GM12878 (cell line): Measurements from ENCODE around the gene THADA. TPM values are rescaled to one million over a fixed set of nuclear protein-coding genes. Genes with fewer than 3 reads are reported as not detected.

Experiments used
- ATAC-seq: fragments of 200-7000 bp; cut with Tn5 transposase; 3 replicates; pipeline ENCODE4 v1.9.1; 2020; ENCODE audit warnings: mild to moderate bottlenecking, moderate library complexity
- BruUV-seq: library from RNA; stranded (reverse); fragments of 400-500 nt; replicated peaks from 2 replicates; lab custom pipeline; 2021; lab: Mats Ljungman, UMichigan
- CTCF ChIA-PET: fragments of 300-600 bp; sonication (Branson Sonifier 250); formaldehyde crosslinking; extraction: SDS; loops from one replicate; lab custom pipeline; 2021; ENCODE audit warnings: inconsistent platforms; lab: Yijun Ruan, JAX
- POLR2A ChIA-PET: fragments of 350-600 bp; formaldehyde crosslinking; extraction: SDS; loops from one replicate; lab custom pipeline; 2021; ENCODE audit warnings: inconsistent platforms; lab: Charles Lee
- RAD21 ChIA-PET: fragments of 300-600 bp; sonication (Branson Sonifier 250); formaldehyde crosslinking; loops from one replicate; lab custom pipeline; 2023; ENCODE audit warnings: antibody characterized with exemption; ENCODE audit not compliant: unreplicated experiment; lab: Charles Lee
- SMC1A ChIA-PET: fragments of 300-600 bp; sonication (Branson Sonifier 250); formaldehyde crosslinking; loops from one replicate; lab custom pipeline; 2023; ENCODE audit not compliant: unreplicated experiment, uncharacterized antibody; lab: Charles Lee
- DNase-seq: peaks from one replicate; pipeline ENCODE4 v3.0.0-alpha.2; 2011; ENCODE audit warnings: low read depth, low spot score
- FAIRE-seq: peaks from 3 replicates; lab custom pipeline; 2011; peaks lifted over from hg19 to GRCh38; lab: Jason Lieb, UNC
- H2AFZ ChIP-seq: 2 replicates; pipeline ENCODE4 v1.6.0; 2011; ENCODE audit warnings: low read depth, low read length, control low read depth; ENCODE audit not compliant: control insufficient read depth
- H3K27ac ChIP-seq: 2 replicates; pipeline ENCODE4 v1.5.1; 2011; ENCODE audit warnings: control low read depth; ENCODE audit not compliant: control insufficient read depth, insufficient read depth
- H3K27me3 ChIP-seq, 2 experiments: replicated peaks in 1 of 2; 2 replicates each; pipeline versions ENCODE4 v1.6.0 to v1.6.1; 2011; ENCODE audit warnings: low read length in 1 of 2; ENCODE audit not compliant: control insufficient read depth in 2 of 2, insufficient read depth in 2 of 2
- H3K36me3 ChIP-seq, 2 experiments: 2 replicates each; pipeline ENCODE4 v1.5.1; 2011; ENCODE audit warnings: low read length in 1 of 2; ENCODE audit not compliant: control insufficient read depth in 2 of 2, insufficient read depth in 2 of 2
- H3K4me1 ChIP-seq: 2 replicates; pipeline ENCODE4 v1.6.1; 2011; ENCODE audit warnings: mild to moderate bottlenecking, low read length, moderate library complexity, mixed read lengths; ENCODE audit not compliant: control insufficient read depth, insufficient read depth
- H3K4me2 ChIP-seq: 2 replicates; pipeline ENCODE4 v1.6.0; 2011; ENCODE audit warnings: control low read depth; ENCODE audit not compliant: control insufficient read depth, insufficient read depth
- H3K4me3 ChIP-seq: fragments of 200-600 bp; sonication (generic); 2 replicates; pipeline ENCODE4 v1.5.1; 2016
- H3K79me2 ChIP-seq: 2 replicates; pipeline ENCODE4 v1.6.0; 2011; ENCODE audit warnings: low read length; ENCODE audit not compliant: control insufficient read depth, insufficient read depth
- H3K9ac ChIP-seq: 2 replicates; pipeline ENCODE4 v1.8.0; 2011; ENCODE audit warnings: low read length, control low read depth, mixed read lengths; ENCODE audit not compliant: control insufficient read depth, insufficient read depth
- H3K9me3 ChIP-seq: replicated peaks from 3 replicates; pipeline ENCODE4 v1.5.1; 2011; ENCODE audit warnings: mild to moderate bottlenecking, low read length; ENCODE audit not compliant: control insufficient read depth, insufficient read depth
- H4K20me1 ChIP-seq: 2 replicates; pipeline ENCODE4 v1.6.0; 2011; ENCODE audit not compliant: control insufficient read depth, insufficient read depth
- BACH1 ChIP-seq: fragments of 450-650 bp; IDR thresholded peaks from 2 replicates; pipeline ENCODE4 v1.6.1; 2017; ENCODE audit warnings: mild to moderate bottlenecking, borderline replicate concordance
- CHD4 ChIP-seq: fragments of 200-600 bp; sonication (generic); IDR thresholded peaks from 2 replicates; pipeline ENCODE4 v1.6.1; 2016; ENCODE audit warnings: mild to moderate bottlenecking
- ELK1 ChIP-seq: IDR thresholded peaks from 2 replicates; pipeline ENCODE4 v1.6.1; 2012; ENCODE audit warnings: low read depth, low read length, improper control_type of control experiment
- FOXK2 ChIP-seq: fragments of 450-650 bp; IDR thresholded peaks from 2 replicates; pipeline ENCODE4 v1.6.1; 2017; ENCODE audit warnings: mild to moderate bottlenecking, moderate library complexity
- HDAC2 ChIP-seq: fragments of 200-600 bp; sonication (generic); IDR thresholded peaks from 2 replicates; pipeline ENCODE4 v1.6.1; 2017
- KAT2A ChIP-seq: conservative IDR thresholded peaks from 2 replicates; pipeline ENCODE4 v1.6.1; 2011; ENCODE audit warnings: low read depth, low read length; ENCODE audit not compliant: control insufficient read depth
- MAX ChIP-seq: IDR thresholded peaks from 2 replicates; pipeline ENCODE4 v1.6.1; 2012; ENCODE audit warnings: low read depth, low read length, improper control_type of control experiment
- MYC ChIP-seq: IDR thresholded peaks from 2 replicates; pipeline ENCODE4 v1.6.1; 2011; ENCODE audit warnings: mild to moderate bottlenecking, low read length, moderate library complexity, inconsistent platforms; ENCODE audit not compliant: insufficient read depth, insufficient replicate concordance, insufficient read length, severe bottlenecking
- RBBP5 ChIP-seq: fragments of 200-600 bp; sonication (generic); conservative IDR thresholded peaks from 2 replicates; pipeline ENCODE4 v1.6.1; 2016
- SMARCA5 ChIP-seq: fragments of 450-650 bp; IDR thresholded peaks from 2 replicates; pipeline ENCODE4 v1.6.1; 2017; ENCODE audit warnings: mild to moderate bottlenecking
- SREBF1 ChIP-seq: IDR thresholded peaks from 2 replicates; pipeline ENCODE4 v1.6.1; 2012; ENCODE audit warnings: mild to moderate bottlenecking, low read length
- ZNF24 ChIP-seq: fragments of 450-650 bp; IDR thresholded peaks from 2 replicates; pipeline ENCODE4 v1.6.1; 2017; ENCODE audit warnings: antibody characterized with exemption, mild to moderate bottlenecking
- ZNF274 ChIP-seq: IDR thresholded peaks from one replicate; pipeline ENCODE4 v1.8.0; 2011; ENCODE audit not compliant: insufficient read length, insufficient read depth
- WGBS: methylation state at CpG from one replicate; pipeline ENCODE4 v1.1.6; 2016; ENCODE audit warnings: low lambda C conversion rate; ENCODE audit not compliant: insufficient replicate concordance, insufficient coverage; ENCODE audit errors: missing lambda C conversion rate; 5-methylcytosine and 5-hydroxymethylcytosine counted together
- in situ Hi-C: fragments of 300-500 bp; cut with MboI; formaldehyde crosslinking; loops from 9 replicates; pipeline ENCODE4 v1.14.3; 2018; ENCODE audit warnings: mixed read lengths
- intact Hi-C: fragments of 100-400 bp; cut with micrococcal nuclease; formaldehyde crosslinking; loops from one replicate; pipeline ENCODE4 v1.14.2; 2022; ENCODE audit not compliant: unreplicated experiment
- polyA plus RNA-seq, 11 experiments: library from polyadenylated mRNA; depleted of rRNA in 4 of 11; unstranded in 6 of 11; stranded (reverse) in 5 of 11; fragments of >200 nt; fragmentation: Nextera tagmentation in 4 of 11; fragmentation: Illumina TruSeq in 1 of 11; extraction: Ambion mirVana in 4 of 11; extraction: Trizol in 1 of 11; gene quantifications; 1 replicate in 1 of 11; 2 replicates in 10 of 11; pipeline versions ENCODE4 v1.2.1 to v1.2.3, GENCODE V29; 2011 to 2016; ENCODE audit warnings: inconsistent platforms in 2 of 11, missing spikeins in 2 of 11, low read depth in 1 of 11
- total RNA-seq, 4 experiments: library from RNA; depleted of rRNA in 3 of 4; stranded (reverse); fragments of >200 nt in 3 of 4; fragmentation: Illumina TruSeq in 1 of 4; extraction: Trizol in 1 of 4; gene quantifications; 2 replicates each; pipeline versions ENCODE4 v1.2.1 to v1.2.3, GENCODE V29; 2013 to 2021
- TF ChIP-seq, protein P1 (sequence below): fragments of 450-650 bp; IDR thresholded peaks from 2 replicates; pipeline ENCODE4 v1.6.1; 2017; ENCODE audit warnings: mild to moderate bottlenecking, moderate library complexity
- TF ChIP-seq, protein P2 (sequence below): fragments of 150-350 bp; IDR thresholded peaks from 2 replicates; pipeline ENCODE4 v1.6.1; 2016; ENCODE audit warnings: low read depth, low read length

THADA gene
- total and polyA plus RNA-seq, 10 of the 15 experiments (the other 5 are each of a cell fraction or from before 2014, with no cell fraction given): 14.6 to 33.2 (median 23.2) TPM

DNA sequence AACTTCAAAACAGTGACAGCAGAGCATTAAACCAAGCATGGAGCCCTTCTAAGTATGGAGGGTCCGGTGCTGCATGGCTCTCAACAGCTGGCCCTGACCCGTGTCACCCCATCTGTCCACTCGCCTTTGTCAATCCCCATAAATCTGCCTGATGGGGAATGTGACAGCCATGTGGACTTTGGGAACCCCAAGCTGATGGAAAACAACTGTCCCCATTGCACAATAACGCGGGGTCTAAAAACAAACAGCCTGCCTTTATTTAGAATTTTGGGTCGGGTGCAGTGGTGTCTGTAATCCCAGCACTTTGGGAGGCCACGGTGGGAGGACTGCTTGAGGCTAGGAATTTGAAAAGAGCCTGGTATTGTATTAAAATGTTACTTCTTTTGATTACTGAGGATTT lies 17.1 kb upstream of the THADA start:
- ChIA-PET CTCF (interaction anchor here (0.6 to 1.7 kb wide), 5 partner anchors 19 to 785 kb away, joined by 3 to 5 read pairs (median 4); no protein-coding TSS in a partner anchor), POLR2A (no interaction called here), RAD21 (no interaction called here), SMC1A (interaction anchor here (1.8 kb wide), 1 partner anchor 782 kb away, joined by 4 read pairs; no protein-coding TSS in a partner anchor)
- Histone ChIP-seq H3K4me2 (no peak overlapping the region), H3K27me3 (no peaks in the 10 kb centered on the region; a peak in 1 of 4 replicates), H3K9me3 (no peaks in the 10 kb centered on the region), H4K20me1 (no peaks in the 10 kb centered on the region), H3K79me2 (no peaks in the 10 kb centered on the region), H3K4me1 (no peaks in the 10 kb centered on the region), H3K4me3 (no peak overlapping the region), H2AFZ (no peak overlapping the region), H3K36me3 (no peaks in the 10 kb centered on the region), H3K9ac (no peak overlapping the region), H3K27ac (no peak overlapping the region)
- in situ Hi-C loops: loop anchor here (5.0 kb wide), 1 partner anchor 786 kb away; no protein-coding TSS in a partner anchor
- DNase-seq (no peak), FAIRE-seq (no peak), ATAC-seq (no peak)
- 80% methylated on average over 7 of the region's 7 CpGs for WGBS
- TF ChIP-seq ZNF274 (no peak), ZNF24 (no peak), ELK1 (no peak), KAT2A (no peak), BACH1 (no peak), RBBP5 (no peak), MAX (no peak), CHD4 (no peak), MYC (no peak), HDAC2 (no peak), SMARCA5 (no peak), SREBF1 (no peak), FOXK2 (no peak)
- TF ChIP-seq, protein P1, sequence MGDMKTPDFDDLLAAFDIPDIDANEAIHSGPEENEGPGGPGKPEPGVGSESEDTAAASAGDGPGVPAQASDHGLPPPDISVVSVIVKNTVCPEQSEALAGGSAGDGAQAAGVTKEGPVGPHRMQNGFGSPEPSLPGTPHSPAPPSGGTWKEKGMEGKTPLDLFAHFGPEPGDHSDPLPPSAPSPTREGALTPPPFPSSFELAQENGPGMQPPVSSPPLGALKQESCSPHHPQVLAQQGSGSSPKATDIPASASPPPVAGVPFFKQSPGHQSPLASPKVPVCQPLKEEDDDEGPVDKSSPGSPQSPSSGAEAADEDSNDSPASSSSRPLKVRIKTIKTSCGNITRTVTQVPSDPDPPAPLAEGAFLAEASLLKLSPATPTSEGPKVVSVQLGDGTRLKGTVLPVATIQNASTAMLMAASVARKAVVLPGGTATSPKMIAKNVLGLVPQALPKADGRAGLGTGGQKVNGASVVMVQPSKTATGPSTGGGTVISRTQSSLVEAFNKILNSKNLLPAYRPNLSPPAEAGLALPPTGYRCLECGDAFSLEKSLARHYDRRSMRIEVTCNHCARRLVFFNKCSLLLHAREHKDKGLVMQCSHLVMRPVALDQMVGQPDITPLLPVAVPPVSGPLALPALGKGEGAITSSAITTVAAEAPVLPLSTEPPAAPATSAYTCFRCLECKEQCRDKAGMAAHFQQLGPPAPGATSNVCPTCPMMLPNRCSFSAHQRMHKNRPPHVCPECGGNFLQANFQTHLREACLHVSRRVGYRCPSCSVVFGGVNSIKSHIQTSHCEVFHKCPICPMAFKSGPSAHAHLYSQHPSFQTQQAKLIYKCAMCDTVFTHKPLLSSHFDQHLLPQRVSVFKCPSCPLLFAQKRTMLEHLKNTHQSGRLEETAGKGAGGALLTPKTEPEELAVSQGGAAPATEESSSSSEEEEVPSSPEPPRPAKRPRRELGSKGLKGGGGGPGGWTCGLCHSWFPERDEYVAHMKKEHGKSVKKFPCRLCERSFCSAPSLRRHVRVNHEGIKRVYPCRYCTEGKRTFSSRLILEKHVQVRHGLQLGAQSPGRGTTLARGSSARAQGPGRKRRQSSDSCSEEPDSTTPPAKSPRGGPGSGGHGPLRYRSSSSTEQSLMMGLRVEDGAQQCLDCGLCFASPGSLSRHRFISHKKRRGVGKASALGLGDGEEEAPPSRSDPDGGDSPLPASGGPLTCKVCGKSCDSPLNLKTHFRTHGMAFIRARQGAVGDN: no peak
- TF ChIP-seq, protein P2, sequence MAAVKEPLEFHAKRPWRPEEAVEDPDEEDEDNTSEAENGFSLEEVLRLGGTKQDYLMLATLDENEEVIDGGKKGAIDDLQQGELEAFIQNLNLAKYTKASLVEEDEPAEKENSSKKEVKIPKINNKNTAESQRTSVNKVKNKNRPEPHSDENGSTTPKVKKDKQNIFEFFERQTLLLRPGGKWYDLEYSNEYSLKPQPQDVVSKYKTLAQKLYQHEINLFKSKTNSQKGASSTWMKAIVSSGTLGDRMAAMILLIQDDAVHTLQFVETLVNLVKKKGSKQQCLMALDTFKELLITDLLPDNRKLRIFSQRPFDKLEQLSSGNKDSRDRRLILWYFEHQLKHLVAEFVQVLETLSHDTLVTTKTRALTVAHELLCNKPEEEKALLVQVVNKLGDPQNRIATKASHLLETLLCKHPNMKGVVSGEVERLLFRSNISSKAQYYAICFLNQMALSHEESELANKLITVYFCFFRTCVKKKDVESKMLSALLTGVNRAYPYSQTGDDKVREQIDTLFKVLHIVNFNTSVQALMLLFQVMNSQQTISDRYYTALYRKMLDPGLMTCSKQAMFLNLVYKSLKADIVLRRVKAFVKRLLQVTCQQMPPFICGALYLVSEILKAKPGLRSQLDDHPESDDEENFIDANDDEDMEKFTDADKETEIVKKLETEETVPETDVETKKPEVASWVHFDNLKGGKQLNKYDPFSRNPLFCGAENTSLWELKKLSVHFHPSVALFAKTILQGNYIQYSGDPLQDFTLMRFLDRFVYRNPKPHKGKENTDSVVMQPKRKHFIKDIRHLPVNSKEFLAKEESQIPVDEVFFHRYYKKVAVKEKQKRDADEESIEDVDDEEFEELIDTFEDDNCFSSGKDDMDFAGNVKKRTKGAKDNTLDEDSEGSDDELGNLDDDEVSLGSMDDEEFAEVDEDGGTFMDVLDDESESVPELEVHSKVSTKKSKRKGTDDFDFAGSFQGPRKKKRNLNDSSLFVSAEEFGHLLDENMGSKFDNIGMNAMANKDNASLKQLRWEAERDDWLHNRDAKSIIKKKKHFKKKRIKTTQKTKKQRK: no peak
- intact Hi-C loops: loop anchor here (1.0 kb wide), 1 partner anchor 265 kb away; no protein-coding TSS in a partner anchor
- no TSS peak for BruUV-seq
